Stimulated activated CD4-positive, alpha-beta T cell treated with anti-CD3 and anti-CD28 coated beads, Interleukin-4, amount 100 ng/mL, for 4 hours (primary cell): ENCODE data around the gene LMOD2.
"Not testable (repeated sequence)": the region's sequence is repeated elsewhere in the genome, so short reads cannot be mapped to it uniquely, and the experiment has no call there.

Experiments used
- DNase-seq, 2 experiments: peaks; one replicate each; pipeline ENCODE4 v3.0.0-alpha.2; 2020

The LMOD2 gene

GRCh38 chr7:123655614-123656013 lies at the start of gene LMOD2:
Gene LMOD2 (plus strand): TSS chr7:123655866. CDS start chr7:123655964, 98 bp downstream.
- DNase-seq: no peak

- DNase-seq: no peak
These were observed 48.2 kb upstream of the LMOD2 start for GRCh38 chr7:123607423-123607975.

- DNase-seq: no peak
These were observed 46.4 kb upstream of the LMOD2 start for GRCh38 chr7:123608991-123609882.

- no peak for DNase-seq
These were observed 45.8 kb upstream of the LMOD2 start for GRCh38 chr7:123609883-123610239.

GRCh38 chr7:123612024-123612423 lies 43.6 kb upstream of the LMOD2 start:
- no peak for DNase-seq

GRCh38 chr7:123615344-123615743 lies 40.3 kb upstream of the LMOD2 start:
- DNase-seq: no peak

GRCh38 chr7:123616223-123616622 lies 39.4 kb upstream of the LMOD2 start:
- DNase-seq: no peak

- no peak for DNase-seq
These were observed 34.0 kb upstream of the LMOD2 start for GRCh38 chr7:123621707-123622106.

- no peak for DNase-seq
These were observed 32.8 kb upstream of the LMOD2 start for GRCh38 chr7:123622660-123623386.

GRCh38 chr7:123624527-123625183 lies 31.0 kb upstream of the LMOD2 start:
- DNase-seq: peak; percentile 27 to 59

- no peak for DNase-seq
These were observed 30.4 kb upstream of the LMOD2 start for GRCh38 chr7:123625254-123625653.

GRCh38 chr7:123627851-123628250 lies 27.8 kb upstream of the LMOD2 start:
- DNase-seq: no peak

- no peak for DNase-seq
These were observed 26.8 kb upstream of the LMOD2 start for GRCh38 chr7:123628829-123629228.

- DNase-seq: no peak
These were observed 26.4 kb upstream of the LMOD2 start for GRCh38 chr7:123629281-123629680.

GRCh38 chr7:123632808-123633207 lies 22.9 kb upstream of the LMOD2 start:
- no peak for DNase-seq

GRCh38 chr7:123633553-123633952 lies 22.1 kb upstream of the LMOD2 start:
- no peak for DNase-seq

GRCh38 chr7:123634011-123634573 lies 21.6 kb upstream of the LMOD2 start:
- DNase-seq: not testable (repeated sequence)

- no peak for DNase-seq
These were observed 19.9 kb upstream of the LMOD2 start for GRCh38 chr7:123635551-123636359.

- no peak for DNase-seq
These were observed 18.5 kb upstream of the LMOD2 start for GRCh38 chr7:123637203-123637602.

- no peak for DNase-seq
These were observed 17.8 kb upstream of the LMOD2 start for GRCh38 chr7:123637878-123638277.

GRCh38 chr7:123639631-123640030 lies 16.0 kb upstream of the LMOD2 start:
- no peak for DNase-seq

- DNase-seq: no peak
These were observed 15.1 kb upstream of the LMOD2 start for GRCh38 chr7:123640583-123640982.
